Endothelial cell (in vitro differentiated cells): ENCODE results near the gene OR10H1. TPM values are rescaled to one million over a fixed set of nuclear protein-coding genes. Genes with fewer than 3 reads are reported as not detected.
"Not testable (repeated sequence)": the region's sequence is repeated elsewhere in the genome, so short reads cannot be mapped to it uniquely, and the experiment has no call there.

Experiments
- DNase-seq: peaks from one replicate; pipeline ENCODE4 v3.0.0; 2021; ENCODE audit warnings: low spot score
- H3K27ac Mint-ChIP-seq: one replicate; pipeline ENCODE4 v1.8.0; 2021; ENCODE audit warnings: mixed read lengths, inconsistent platforms; ENCODE audit not compliant: unreplicated experiment
- H3K27me3 Mint-ChIP-seq: one replicate; pipeline ENCODE4 v1.8.0; 2021; ENCODE audit warnings: mild to moderate bottlenecking, moderate library complexity, mixed read lengths, inconsistent platforms; ENCODE audit not compliant: unreplicated experiment
- H3K36me3 Mint-ChIP-seq: one replicate; pipeline ENCODE4 v1.8.0; 2021; ENCODE audit warnings: mild to moderate bottlenecking, low read depth, mixed read lengths, inconsistent platforms; ENCODE audit not compliant: unreplicated experiment
- H3K4me1 Mint-ChIP-seq: one replicate; pipeline ENCODE4 v1.8.0; 2021; ENCODE audit warnings: mild to moderate bottlenecking, mixed read lengths, inconsistent platforms; ENCODE audit not compliant: unreplicated experiment
- H3K4me3 Mint-ChIP-seq: one replicate; pipeline ENCODE4 v1.8.0; 2021; ENCODE audit warnings: mild to moderate bottlenecking, mixed read lengths, inconsistent platforms; ENCODE audit not compliant: unreplicated experiment
- H3K9me3 Mint-ChIP-seq: one replicate; pipeline ENCODE4 v1.8.0; 2021; ENCODE audit warnings: mixed read lengths, inconsistent platforms; ENCODE audit not compliant: unreplicated experiment
- CTCF ChIP-seq: fragments of 200-600 bp; sonication (generic); IDR thresholded peaks from one replicate; pipeline ENCODE4 v1.5.0; 2021; ENCODE audit warnings: antibody characterized with exemption; ENCODE audit not compliant: unreplicated experiment
- total RNA-seq: library from RNA; stranded (reverse); fragmentation: NEBNext Ultra II Directional; extraction: Animal tissue kit (Norgen Biotek cat#: 25700); gene quantifications from one replicate; pipeline ENCODE4 v1.2.1, GENCODE V29; 2021; ENCODE audit not compliant: unreplicated experiment

OR10H1 gene
- total RNA-seq, 1 donor from 2014 or later: not detected

GRCh38 chr19:15859187-15859586 lies 43.7 kb upstream of the OR10H1 start:
- no peak for TF ChIP-seq CTCF
- Mint-ChIP-seq H3K9me3 (peaks cover 24% of the 10 kb centered on the region), H3K4me1 (no peaks in the 10 kb centered on the region)

DNA sequence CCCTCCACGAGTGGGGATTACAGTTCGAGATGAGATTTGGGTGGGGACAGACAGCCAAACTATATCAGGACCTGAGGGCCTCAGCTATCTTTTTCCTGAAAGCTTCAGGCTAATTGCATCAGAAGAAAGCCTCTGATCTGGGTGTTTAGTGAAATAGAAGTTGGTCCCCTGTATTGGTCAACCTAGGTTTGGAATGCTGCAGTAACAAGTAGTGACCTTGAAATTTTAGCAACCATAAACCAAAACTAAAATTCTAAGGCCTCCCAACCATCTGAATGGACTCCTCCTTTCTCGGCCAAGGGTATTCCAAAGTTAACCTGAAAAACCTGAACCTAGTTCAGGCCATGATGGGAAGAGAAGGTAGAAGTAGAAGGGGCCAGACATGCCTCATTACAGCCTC lies 34.9 kb upstream of the OR10H1 start:
- H3K4me1 Mint-ChIP-seq: no peaks in the 10 kb centered on the region
- no peak overlapping the region for H3K4me3 Mint-ChIP-seq
- no peaks in the 10 kb centered on the region for H3K27me3 Mint-ChIP-seq
- peaks cover 20% of the 10 kb centered on the region for H3K36me3 Mint-ChIP-seq
- no peak for DNase-seq
- peaks cover 44% of the 10 kb centered on the region for H3K9me3 Mint-ChIP-seq
- no peak overlapping the region for H3K27ac Mint-ChIP-seq
- no peak for TF ChIP-seq CTCF

More at GRCh38 chr19:15859187-15859586, 43.7 kb upstream of the OR10H1 start:
- Mint-ChIP-seq H3K4me3 (no peak overlapping the region), H3K27ac (no peak overlapping the region), H3K27me3 (peaks cover 5% of the 10 kb centered on the region), H3K36me3 (peaks cover 7% of the 10 kb centered on the region)
- DNase-seq: no peak

DNA sequence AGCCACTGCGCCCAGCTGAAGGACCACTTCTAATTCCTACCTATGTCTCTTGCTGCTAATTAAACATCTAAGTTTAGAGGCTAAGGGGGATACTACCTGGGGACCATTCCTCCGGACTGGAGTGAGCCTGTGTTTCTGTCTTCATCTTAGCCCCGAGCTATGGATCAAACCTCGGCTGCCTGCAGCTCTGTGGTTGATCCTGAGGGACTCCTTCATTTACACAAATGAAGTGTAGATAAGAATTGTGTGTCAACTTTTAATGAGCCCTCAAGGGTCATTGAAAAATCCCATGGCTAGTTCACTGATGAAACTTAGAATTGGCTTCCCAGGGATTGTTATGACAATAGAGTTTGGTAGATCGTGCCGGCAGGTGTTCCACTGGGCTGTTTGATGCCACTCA lies 31.5 kb upstream of the OR10H1 start:
- Mint-ChIP-seq H3K4me3 (no peak overlapping the region), H3K27ac (no peak overlapping the region), H3K27me3 (peaks cover 5% of the 10 kb centered on the region), H3K9me3 (peaks cover 50% of the 10 kb centered on the region), H3K4me1 (no peaks in the 10 kb centered on the region), H3K36me3 (peaks cover 16% of the 10 kb centered on the region)
- no peak for TF ChIP-seq CTCF
- DNase-seq: no peak

GRCh38 chr19:15843894-15844222 lies 28.4 kb upstream of the OR10H1 start:
- not testable (repeated sequence) for DNase-seq, H3K4me1 Mint-ChIP-seq, H3K27me3 Mint-ChIP-seq, H3K4me3 Mint-ChIP-seq, H3K27ac Mint-ChIP-seq
- Mint-ChIP-seq H3K36me3 (peaks cover 18% of the 10 kb centered on the region), H3K9me3 (peaks cover 50% of the 10 kb centered on the region)

DNA sequence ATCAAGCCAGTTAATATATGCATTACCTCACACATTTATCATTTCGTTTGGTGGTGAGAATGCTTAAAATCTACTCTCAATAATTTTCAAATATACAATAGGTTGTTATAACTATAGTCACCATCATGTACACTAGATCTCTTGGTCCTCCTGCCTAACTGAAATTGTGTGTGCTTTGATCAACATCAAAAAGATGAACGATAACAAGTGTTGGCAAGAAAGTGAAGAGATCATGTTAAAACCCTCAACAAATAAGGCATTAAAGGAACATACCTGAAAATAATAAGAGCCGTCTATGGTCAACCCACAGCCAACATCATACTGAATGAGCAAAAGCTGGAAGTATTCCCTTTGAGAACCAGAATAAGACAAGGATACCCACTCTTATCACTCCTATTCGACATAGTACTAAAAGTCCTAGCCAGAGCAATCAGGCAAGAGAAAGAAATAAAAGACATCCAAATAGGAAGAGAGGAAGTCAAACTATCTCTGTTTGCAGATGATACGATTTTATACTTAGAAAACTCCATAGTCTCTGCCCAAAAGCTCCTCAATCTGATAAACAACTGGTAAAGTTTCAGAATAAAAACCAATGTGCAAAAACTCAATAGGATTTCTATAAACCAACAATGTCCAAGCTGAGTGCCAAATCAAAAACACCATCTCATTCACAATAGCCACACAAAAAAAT lies 27.9 kb upstream of the OR10H1 start:
- no peak for TF ChIP-seq CTCF
- DNase-seq: no peak
- Mint-ChIP-seq H3K27me3 (peaks cover 10% of the 10 kb centered on the region), H3K36me3 (peaks cover 20% of the 10 kb centered on the region), H3K4me3 (no peak overlapping the region), H3K27ac (no peak overlapping the region), H3K4me1 (no peaks in the 10 kb centered on the region), H3K9me3 (peaks cover 55% of the 10 kb centered on the region)
